HG03103 (cell line): Measurements from ENCODE around the gene SWI5.
A peak's percentile ranks its signal among the peaks of the same experiment; 100 is the strongest.
"Not testable (repeated sequence)": the region's sequence is repeated elsewhere in the genome, so short reads cannot be mapped to it uniquely, and the experiment has no call there.

Experiments used
- ATAC-seq: cut with Tn5 transposase; IDR thresholded peaks from one replicate; pipeline ENCODE4 v1.9.1; 2021; ENCODE audit warnings: low read depth; ENCODE audit not compliant: unreplicated experiment

The SWI5 gene

GRCh38 chr9:128275198-128276007 is 673 bp upstream of the SWI5 start, which contains the start of gene GOLGA2:
Gene GOLGA2 (minus strand): TSS chr9:128276007. CDS start chr9:128275976, 31 bp downstream.
- ATAC-seq, result peak; percentile 47

- ATAC-seq, result no peak
Observed at GRCh38 chr9:128276574-128277270, 646 bp downstream of the SWI5 start.

- not testable (repeated sequence) for ATAC-seq
Observed at GRCh38 chr9:128279088-128280073, 3.3 kb downstream of the SWI5 start.

- no peak for ATAC-seq
Observed at GRCh38 chr9:128280084-128280622, 4.1 kb downstream of the SWI5 start.

- no peak for ATAC-seq
Observed at GRCh38 chr9:128282500-128282899, 6.4 kb downstream of the SWI5 start.

- ATAC-seq, result no peak
Observed at GRCh38 chr9:128285033-128285784, 9.1 kb downstream of the SWI5 start.

- ATAC-seq, result no peak
Observed at GRCh38 chr9:128286440-128286839, 10.4 kb downstream of the SWI5 start.

- ATAC-seq, result no peak
Observed at GRCh38 chr9:128288273-128289004, 12.4 kb downstream of the SWI5 start.

GRCh38 chr9:128292009-128292408 is 15.9 kb downstream of the SWI5 start:
- no peak for ATAC-seq

GRCh38 chr9:128293091-128293490 is 17.0 kb downstream of the SWI5 start:
- ATAC-seq, result no peak

GRCh38 chr9:128294142-128294541 is 18.1 kb downstream of the SWI5 start:
- no peak for ATAC-seq

- ATAC-seq, result no peak
Observed at GRCh38 chr9:128296340-128297220, 20.5 kb downstream of the SWI5 start.

- no peak for ATAC-seq
Observed at GRCh38 chr9:128297221-128297773, 21.2 kb downstream of the SWI5 start.

- ATAC-seq, result no peak
Observed at GRCh38 chr9:128298535-128299482, 22.7 kb downstream of the SWI5 start.

- ATAC-seq, result no peak
Observed at GRCh38 chr9:128304136-128304970, 28.3 kb downstream of the SWI5 start.

GRCh38 chr9:128304971-128305288 is 28.9 kb downstream of the SWI5 start:
- no peak for ATAC-seq
